GM12878 (cell line): ENCODE data around the gene ACACB. TPM values are rescaled to one million over a fixed set of nuclear protein-coding genes. Genes with fewer than 3 reads are reported as not detected.

ENCODE experiments used
- ATAC-seq: fragments of 200-7000 bp; cut with Tn5 transposase; 3 replicates; pipeline ENCODE4 v1.9.1; 2020; ENCODE audit warnings: mild to moderate bottlenecking, moderate library complexity
- BruUV-seq: library from RNA; stranded (reverse); fragments of 400-500 nt; replicated peaks from 2 replicates; lab custom pipeline; 2021; lab: Mats Ljungman, UMichigan
- CTCF ChIA-PET: fragments of 300-600 bp; sonication (Branson Sonifier 250); formaldehyde crosslinking; extraction: SDS; loops from one replicate; lab custom pipeline; 2021; ENCODE audit warnings: inconsistent platforms; lab: Yijun Ruan, JAX
- POLR2A ChIA-PET: fragments of 350-600 bp; formaldehyde crosslinking; extraction: SDS; loops from one replicate; lab custom pipeline; 2021; ENCODE audit warnings: inconsistent platforms; lab: Charles Lee
- RAD21 ChIA-PET: fragments of 300-600 bp; sonication (Branson Sonifier 250); formaldehyde crosslinking; loops from one replicate; lab custom pipeline; 2023; ENCODE audit warnings: antibody characterized with exemption; ENCODE audit not compliant: unreplicated experiment; lab: Charles Lee
- SMC1A ChIA-PET: fragments of 300-600 bp; sonication (Branson Sonifier 250); formaldehyde crosslinking; loops from one replicate; lab custom pipeline; 2023; ENCODE audit not compliant: unreplicated experiment, uncharacterized antibody; lab: Charles Lee
- DNase-seq: peaks from one replicate; pipeline ENCODE4 v3.0.0-alpha.2; 2011; ENCODE audit warnings: low read depth, low spot score
- FAIRE-seq: peaks from 3 replicates; lab custom pipeline; 2011; peaks lifted over from hg19 to GRCh38; lab: Jason Lieb, UNC
- H2AFZ ChIP-seq: 2 replicates; pipeline ENCODE4 v1.6.0; 2011; ENCODE audit warnings: low read depth, low read length, control low read depth; ENCODE audit not compliant: control insufficient read depth
- H3K27ac ChIP-seq: 2 replicates; pipeline ENCODE4 v1.5.1; 2011; ENCODE audit warnings: control low read depth; ENCODE audit not compliant: control insufficient read depth, insufficient read depth
- H3K27me3 ChIP-seq, 2 experiments: replicated peaks in 1 of 2; 2 replicates each; pipeline versions ENCODE4 v1.6.0 to v1.6.1; 2011; ENCODE audit warnings: low read length in 1 of 2; ENCODE audit not compliant: control insufficient read depth in 2 of 2, insufficient read depth in 2 of 2
- H3K36me3 ChIP-seq, 2 experiments: 2 replicates each; pipeline ENCODE4 v1.5.1; 2011; ENCODE audit warnings: low read length in 1 of 2; ENCODE audit not compliant: control insufficient read depth in 2 of 2, insufficient read depth in 2 of 2
- H3K4me1 ChIP-seq: 2 replicates; pipeline ENCODE4 v1.6.1; 2011; ENCODE audit warnings: mild to moderate bottlenecking, low read length, moderate library complexity, mixed read lengths; ENCODE audit not compliant: control insufficient read depth, insufficient read depth
- H3K4me2 ChIP-seq: 2 replicates; pipeline ENCODE4 v1.6.0; 2011; ENCODE audit warnings: control low read depth; ENCODE audit not compliant: control insufficient read depth, insufficient read depth
- H3K4me3 ChIP-seq: fragments of 200-600 bp; sonication (generic); 2 replicates; pipeline ENCODE4 v1.5.1; 2016
- H3K79me2 ChIP-seq: 2 replicates; pipeline ENCODE4 v1.6.0; 2011; ENCODE audit warnings: low read length; ENCODE audit not compliant: control insufficient read depth, insufficient read depth
- H3K9ac ChIP-seq: 2 replicates; pipeline ENCODE4 v1.8.0; 2011; ENCODE audit warnings: low read length, control low read depth, mixed read lengths; ENCODE audit not compliant: control insufficient read depth, insufficient read depth
- H3K9me3 ChIP-seq: replicated peaks from 3 replicates; pipeline ENCODE4 v1.5.1; 2011; ENCODE audit warnings: mild to moderate bottlenecking, low read length; ENCODE audit not compliant: control insufficient read depth, insufficient read depth
- H4K20me1 ChIP-seq: 2 replicates; pipeline ENCODE4 v1.6.0; 2011; ENCODE audit not compliant: control insufficient read depth, insufficient read depth
- ATF3 ChIP-seq: IDR thresholded peaks from 2 replicates; pipeline ENCODE4 v1.6.1; 2011; ENCODE audit warnings: low read depth, mild to moderate bottlenecking, low read length, moderate library complexity, borderline replicate concordance; ENCODE audit errors: extremely low read depth
- CREM ChIP-seq: IDR thresholded peaks from 2 replicates; pipeline ENCODE4 v1.6.1; 2014; ENCODE audit warnings: antibody characterized with exemption, low read depth
- MTA2 ChIP-seq: fragments of 450-650 bp; IDR thresholded peaks from 2 replicates; pipeline ENCODE4 v1.6.1; 2016; ENCODE audit warnings: low read depth, mild to moderate bottlenecking, moderate library complexity
- MYB ChIP-seq: fragments of 150-350 bp; IDR thresholded peaks from 2 replicates; pipeline ENCODE4 v1.6.1; 2014; ENCODE audit warnings: mild to moderate bottlenecking, low read depth, low read length, borderline replicate concordance
- RAD51 ChIP-seq: fragments of 450-650 bp; IDR thresholded peaks from 2 replicates; pipeline ENCODE4 v1.6.1; 2016; ENCODE audit warnings: moderate library complexity, mild to moderate bottlenecking, inconsistent platforms
- RBBP5 ChIP-seq: fragments of 200-600 bp; sonication (generic); conservative IDR thresholded peaks from 2 replicates; pipeline ENCODE4 v1.6.1; 2016
- RFX5 ChIP-seq: IDR thresholded peaks from 2 replicates; pipeline ENCODE4 v1.6.1; 2011; ENCODE audit warnings: low read depth, low read length, improper control_type of control experiment
- STAT1 ChIP-seq: fragments of 450-650 bp; conservative IDR thresholded peaks from 2 replicates; pipeline ENCODE4 v1.6.1; 2014; ENCODE audit warnings: antibody characterized with exemption, mild to moderate bottlenecking
- YY1 ChIP-seq: IDR thresholded peaks from 2 replicates; pipeline ENCODE4 v1.6.1; 2011; ENCODE audit warnings: low read depth, mild to moderate bottlenecking, low read length
- ZNF207 ChIP-seq: fragments of 450-650 bp; IDR thresholded peaks from 2 replicates; pipeline ENCODE4 v1.6.1; 2014; ENCODE audit warnings: antibody characterized with exemption, mild to moderate bottlenecking, borderline replicate concordance
- WGBS: methylation state at CpG from one replicate; pipeline ENCODE4 v1.1.6; 2016; ENCODE audit warnings: low lambda C conversion rate; ENCODE audit not compliant: insufficient replicate concordance, insufficient coverage; ENCODE audit errors: missing lambda C conversion rate; 5-methylcytosine and 5-hydroxymethylcytosine counted together
- in situ Hi-C: fragments of 300-500 bp; cut with MboI; formaldehyde crosslinking; loops from 9 replicates; pipeline ENCODE4 v1.14.3; 2018; ENCODE audit warnings: mixed read lengths
- intact Hi-C: fragments of 100-400 bp; cut with micrococcal nuclease; formaldehyde crosslinking; loops from one replicate; pipeline ENCODE4 v1.14.2; 2022; ENCODE audit not compliant: unreplicated experiment
- polyA plus RNA-seq, 11 experiments: library from polyadenylated mRNA; depleted of rRNA in 4 of 11; unstranded in 6 of 11; stranded (reverse) in 5 of 11; fragments of >200 nt; fragmentation: Nextera tagmentation in 4 of 11; fragmentation: Illumina TruSeq in 1 of 11; extraction: Ambion mirVana in 4 of 11; extraction: Trizol in 1 of 11; gene quantifications; 1 replicate in 1 of 11; 2 replicates in 10 of 11; pipeline versions ENCODE4 v1.2.1 to v1.2.3, GENCODE V29; 2011 to 2016; ENCODE audit warnings: inconsistent platforms in 2 of 11, missing spikeins in 2 of 11, low read depth in 1 of 11
- total RNA-seq, 4 experiments: library from RNA; depleted of rRNA in 3 of 4; stranded (reverse); fragments of >200 nt in 3 of 4; fragmentation: Illumina TruSeq in 1 of 4; extraction: Trizol in 1 of 4; gene quantifications; 2 replicates each; pipeline versions ENCODE4 v1.2.1 to v1.2.3, GENCODE V29; 2013 to 2021
- TF ChIP-seq, protein P1 (sequence below): IDR thresholded peaks from 2 replicates; pipeline ENCODE4 v1.6.1; 2012; ENCODE audit warnings: low read length, inconsistent platforms
- TF ChIP-seq, protein P2 (sequence below): fragments of 450-650 bp; IDR thresholded peaks from 2 replicates; pipeline ENCODE4 v1.6.1; 2017; ENCODE audit warnings: mild to moderate bottlenecking, moderate library complexity
- TF ChIP-seq, protein P3 (sequence below): IDR thresholded peaks from 2 replicates; pipeline ENCODE4 v1.6.1; 2011; ENCODE audit warnings: borderline replicate concordance, low read depth, mild to moderate bottlenecking, moderate library complexity, low read length; ENCODE audit not compliant: insufficient read depth, poor library complexity, severe bottlenecking

Gene ACACB
- total and polyA plus RNA-seq, 10 of the 15 experiments (the other 5 are each of a cell fraction or from before 2014, with no cell fraction given), result 0.05 to 1.9 (median 0.38) TPM; not detected in 2

DNA sequence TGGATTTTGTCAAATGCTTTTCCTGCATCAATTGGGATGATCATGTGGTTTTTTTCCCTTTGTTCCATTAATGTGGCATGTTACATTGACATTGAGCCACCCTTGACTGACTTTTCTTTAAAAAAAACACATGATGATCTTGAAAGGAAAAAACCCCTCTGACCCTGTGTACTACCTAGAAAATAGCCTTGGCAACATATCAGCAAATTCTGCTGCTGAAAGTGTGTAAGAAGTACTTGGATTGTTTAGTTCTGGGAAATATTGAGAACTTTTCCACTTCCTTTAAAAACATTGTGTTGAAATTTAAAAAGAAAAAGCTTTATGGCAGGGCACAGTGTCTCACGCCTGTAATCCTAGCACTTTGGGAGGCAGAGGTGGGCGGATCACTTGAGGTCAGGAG is 20.7 kb downstream of the ACACB start (continued):
- TF ChIP-seq RAD51 (no peak), STAT1 (no peak), MYB (no peak), YY1 (no peak), CREM (no peak), RFX5 (no peak), ZNF207 (no peak), ATF3 (no peak), MTA2 (no peak)
- TF ChIP-seq, protein P1, sequence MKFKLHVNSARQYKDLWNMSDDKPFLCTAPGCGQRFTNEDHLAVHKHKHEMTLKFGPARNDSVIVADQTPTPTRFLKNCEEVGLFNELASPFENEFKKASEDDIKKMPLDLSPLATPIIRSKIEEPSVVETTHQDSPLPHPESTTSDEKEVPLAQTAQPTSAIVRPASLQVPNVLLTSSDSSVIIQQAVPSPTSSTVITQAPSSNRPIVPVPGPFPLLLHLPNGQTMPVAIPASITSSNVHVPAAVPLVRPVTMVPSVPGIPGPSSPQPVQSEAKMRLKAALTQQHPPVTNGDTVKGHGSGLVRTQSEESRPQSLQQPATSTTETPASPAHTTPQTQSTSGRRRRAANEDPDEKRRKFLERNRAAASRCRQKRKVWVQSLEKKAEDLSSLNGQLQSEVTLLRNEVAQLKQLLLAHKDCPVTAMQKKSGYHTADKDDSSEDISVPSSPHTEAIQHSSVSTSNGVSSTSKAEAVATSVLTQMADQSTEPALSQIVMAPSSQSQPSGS, result no peak

GRCh38 chr12:109139360-109139759 is 23.0 kb downstream of the ACACB start:
- DNase-seq (no peak), ATAC-seq (no peak), FAIRE-seq (no peak)
- no peak overlapping the region for H3K4me3 ChIP-seq
- no peaks in the 10 kb centered on the region for H3K4me1 ChIP-seq
- RAD21 ChIA-PET, result no interaction called here
- H3K9ac ChIP-seq, result no peak overlapping the region
- intact Hi-C loops, result loop anchor here (10.0 kb wide), 1 partner anchor 245 kb away; no protein-coding TSS in a partner anchor
- H3K36me3 ChIP-seq, result no peaks in the 10 kb centered on the region
- in situ Hi-C loops, result no loop called here
- CTCF ChIA-PET, result interaction anchor here (0.9 to 1.5 kb wide), 2 partner anchors 10 to 27 kb away, joined by 3 to 5 read pairs; no protein-coding TSS in a partner anchor
- POLR2A ChIA-PET, result no interaction called here
- H3K27me3 ChIP-seq, result no peaks in the 10 kb centered on the region
- no peaks in the 10 kb centered on the region for H3K9me3 ChIP-seq
- SMC1A ChIA-PET, result no interaction called here
- no peaks in the 10 kb centered on the region for H4K20me1 ChIP-seq
- no peak overlapping the region for H3K27ac ChIP-seq
- BruUV-seq, result no TSS peak
- H2AFZ ChIP-seq, result no peak overlapping the region
- H3K79me2 ChIP-seq, result no peaks in the 10 kb centered on the region
- WGBS, result 44% methylated on average over 9 of the region's 9 CpGs
- H3K4me2 ChIP-seq, result no peak overlapping the region
- TF ChIP-seq, protein P2, sequence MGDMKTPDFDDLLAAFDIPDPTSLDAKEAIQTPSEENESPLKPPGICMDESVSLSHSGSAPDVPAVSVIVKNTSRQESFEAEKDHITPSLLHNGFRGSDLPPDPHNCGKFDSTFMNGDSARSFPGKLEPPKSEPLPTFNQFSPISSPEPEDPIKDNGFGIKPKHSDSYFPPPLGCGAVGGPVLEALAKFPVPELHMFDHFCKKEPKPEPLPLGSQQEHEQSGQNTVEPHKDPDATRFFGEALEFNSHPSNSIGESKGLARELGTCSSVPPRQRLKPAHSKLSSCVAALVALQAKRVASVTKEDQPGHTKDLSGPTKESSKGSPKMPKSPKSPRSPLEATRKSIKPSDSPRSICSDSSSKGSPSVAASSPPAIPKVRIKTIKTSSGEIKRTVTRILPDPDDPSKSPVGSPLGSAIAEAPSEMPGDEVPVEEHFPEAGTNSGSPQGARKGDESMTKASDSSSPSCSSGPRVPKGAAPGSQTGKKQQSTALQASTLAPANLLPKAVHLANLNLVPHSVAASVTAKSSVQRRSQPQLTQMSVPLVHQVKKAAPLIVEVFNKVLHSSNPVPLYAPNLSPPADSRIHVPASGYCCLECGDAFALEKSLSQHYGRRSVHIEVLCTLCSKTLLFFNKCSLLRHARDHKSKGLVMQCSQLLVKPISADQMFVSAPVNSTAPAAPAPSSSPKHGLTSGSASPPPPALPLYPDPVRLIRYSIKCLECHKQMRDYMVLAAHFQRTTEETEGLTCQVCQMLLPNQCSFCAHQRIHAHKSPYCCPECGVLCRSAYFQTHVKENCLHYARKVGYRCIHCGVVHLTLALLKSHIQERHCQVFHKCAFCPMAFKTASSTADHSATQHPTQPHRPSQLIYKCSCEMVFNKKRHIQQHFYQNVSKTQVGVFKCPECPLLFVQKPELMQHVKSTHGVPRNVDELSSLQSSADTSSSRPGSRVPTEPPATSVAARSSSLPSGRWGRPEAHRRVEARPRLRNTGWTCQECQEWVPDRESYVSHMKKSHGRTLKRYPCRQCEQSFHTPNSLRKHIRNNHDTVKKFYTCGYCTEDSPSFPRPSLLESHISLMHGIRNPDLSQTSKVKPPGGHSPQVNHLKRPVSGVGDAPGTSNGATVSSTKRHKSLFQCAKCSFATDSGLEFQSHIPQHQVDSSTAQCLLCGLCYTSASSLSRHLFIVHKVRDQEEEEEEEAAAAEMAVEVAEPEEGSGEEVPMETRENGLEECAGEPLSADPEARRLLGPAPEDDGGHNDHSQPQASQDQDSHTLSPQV, result no peak
- TF ChIP-seq RBBP5 (no peak), RFX5 (no peak)
- TF ChIP-seq, protein P3, sequence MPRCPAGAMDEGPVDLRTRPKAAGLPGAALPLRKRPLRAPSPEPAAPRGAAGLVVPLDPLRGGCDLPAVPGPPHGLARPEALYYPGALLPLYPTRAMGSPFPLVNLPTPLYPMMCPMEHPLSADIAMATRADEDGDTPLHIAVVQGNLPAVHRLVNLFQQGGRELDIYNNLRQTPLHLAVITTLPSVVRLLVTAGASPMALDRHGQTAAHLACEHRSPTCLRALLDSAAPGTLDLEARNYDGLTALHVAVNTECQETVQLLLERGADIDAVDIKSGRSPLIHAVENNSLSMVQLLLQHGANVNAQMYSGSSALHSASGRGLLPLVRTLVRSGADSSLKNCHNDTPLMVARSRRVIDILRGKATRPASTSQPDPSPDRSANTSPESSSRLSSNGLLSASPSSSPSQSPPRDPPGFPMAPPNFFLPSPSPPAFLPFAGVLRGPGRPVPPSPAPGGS, result no peak
